ENCODE measurements around the gene COX7A2L.

Gene COX7A2L

GRCh38 chr2:42315844-42316470 is 45.1 kb downstream of the COX7A2L start:
- no peaks in the 10 kb centered on the region for H3K9me3 ChIP-seq (ENCODE audit: insufficient read depth, low read length)
- H3K9ac ChIP-seq (ENCODE audit: low read length): no peak overlapping the region

GRCh38 chr2:42314892-42315468 is 46.0 kb downstream of the COX7A2L start:
- Histone ChIP-seq H4K20me1 (ENCODE audit: low read depth, low read length) (no peaks in the 10 kb centered on the region), H3K27me3 (ENCODE audit: low read length) (no peaks in the 10 kb centered on the region), H3K9ac (ENCODE audit: low read length) (no peak overlapping the region), H3K9me3 (ENCODE audit: insufficient read depth, low read length) (no peaks in the 10 kb centered on the region), H2AFZ (ENCODE audit: low read depth, low read length, severe bottlenecking) (no peak overlapping the region), H3K9me2 (replicated peaks; ENCODE audit: insufficient read depth, low read length) (no peaks in the 10 kb centered on the region), H3K27ac (ENCODE audit: low read depth, low read length) (no peak overlapping the region), H3K36me3 (ENCODE audit: low read length) (no peaks in the 10 kb centered on the region; the same call in 1 of the 2 replicates), H3F3A (ENCODE audit: insufficient read depth) (no peaks in the 10 kb centered on the region), H3K79me2 (ENCODE audit: insufficient read depth, low read length) (no peaks in the 10 kb centered on the region), H3K4me3 (ENCODE audit: insufficient read depth, low read length, poor library complexity, severe bottlenecking) (no peak overlapping the region), H3K4me2 (ENCODE audit: low read depth, low read length, poor library complexity, severe bottlenecking) (no peak overlapping the region)
- no peak for TF ChIP-seq EZH2phosphoT487 (conservative IDR thresholded peaks at IDR 0.05; ENCODE audit: low read length)
- TF ChIP-seq CTCF (IDR thresholded peaks at IDR 0.05; ENCODE audit: insufficient read depth, low read length, poor library complexity, severe bottlenecking): no peak

More at GRCh38 chr2:42315844-42316470, 45.1 kb downstream of the COX7A2L start:
- Histone ChIP-seq H3K4me2 (ENCODE audit: low read depth, low read length, poor library complexity, severe bottlenecking) (no peak overlapping the region), H4K20me1 (ENCODE audit: low read depth, low read length) (no peaks in the 10 kb centered on the region), H3K4me3 (ENCODE audit: insufficient read depth, low read length, poor library complexity, severe bottlenecking) (no peak overlapping the region), H3K9me2 (replicated peaks; ENCODE audit: insufficient read depth, low read length) (no peaks in the 10 kb centered on the region), H3K27me3 (ENCODE audit: low read length) (no peaks in the 10 kb centered on the region), H2AFZ (ENCODE audit: low read depth, low read length, severe bottlenecking) (no peak overlapping the region), H3K36me3 (ENCODE audit: low read length) (no peaks in the 10 kb centered on the region; the same call in 1 of the 2 replicates), H3K27ac (ENCODE audit: low read depth, low read length) (no peak overlapping the region), H3F3A (ENCODE audit: insufficient read depth) (no peaks in the 10 kb centered on the region), H3K79me2 (ENCODE audit: insufficient read depth, low read length) (no peaks in the 10 kb centered on the region)
- no peak for TF ChIP-seq EZH2phosphoT487 (conservative IDR thresholded peaks at IDR 0.05; ENCODE audit: low read length)
- no peak for TF ChIP-seq CTCF (IDR thresholded peaks at IDR 0.05; ENCODE audit: insufficient read depth, low read length, poor library complexity, severe bottlenecking)

- H3K9ac ChIP-seq (ENCODE audit: low read length): no peak overlapping the region
- H3K4me3 ChIP-seq (ENCODE audit: insufficient read depth, low read length, poor library complexity, severe bottlenecking): no peak overlapping the region
- H3F3A ChIP-seq (ENCODE audit: insufficient read depth): no peaks in the 10 kb centered on the region
- no peaks in the 10 kb centered on the region for H3K79me2 ChIP-seq (ENCODE audit: insufficient read depth, low read length)
- H4K20me1 ChIP-seq (ENCODE audit: low read depth, low read length): no peaks in the 10 kb centered on the region
- H3K27ac ChIP-seq (ENCODE audit: low read depth, low read length): no peak overlapping the region
- H3K9me2 ChIP-seq (replicated peaks; ENCODE audit: insufficient read depth, low read length): no peaks in the 10 kb centered on the region
- H3K27me3 ChIP-seq (ENCODE audit: low read length): no peaks in the 10 kb centered on the region
- H2AFZ ChIP-seq (ENCODE audit: low read depth, low read length, severe bottlenecking): no peak overlapping the region
- TF ChIP-seq CTCF (IDR thresholded peaks at IDR 0.05; ENCODE audit: insufficient read depth, low read length, poor library complexity, severe bottlenecking): no peak
- TF ChIP-seq EZH2phosphoT487 (conservative IDR thresholded peaks at IDR 0.05; ENCODE audit: low read length): no peak
- H3K4me2 ChIP-seq (ENCODE audit: low read depth, low read length, poor library complexity, severe bottlenecking): no peak overlapping the region
- no peaks in the 10 kb centered on the region; the same call in 1 of the 2 replicates for H3K36me3 ChIP-seq (ENCODE audit: low read length)
- H3K9me3 ChIP-seq (ENCODE audit: insufficient read depth, low read length): no peaks in the 10 kb centered on the region
Observed at GRCh38 chr2:42312106-42312505, 48.9 kb downstream of the COX7A2L start.

Measured in SU-DHL-6 (cell line).